Neural cell (in vitro differentiated cells): ENCODE results near the gene DHRS4L2.

Experiments used
- EZH2 ChIP-seq: fragments of 200-600, 300-800 bp; shearing (Covaris generic), sonication (generic); IDR thresholded peaks from 2 replicates; pipeline ENCODE4 v1.6.1; 2014; ENCODE audit warnings: antibody characterized with exemption, low read length, borderline replicate concordance, mild to moderate bottlenecking; ENCODE audit not compliant: insufficient read depth, poor library complexity, severe bottlenecking
- MXI1 ChIP-seq: fragments of 450-650 bp; conservative IDR thresholded peaks from 2 replicates; pipeline ENCODE4 v1.6.1; 2014; ENCODE audit warnings: antibody characterized with exemption, mild to moderate bottlenecking; ENCODE audit not compliant: poor library complexity, severe bottlenecking
- TF ChIP-seq, protein P1 (sequence below): fragments of 450-650 bp; IDR thresholded peaks from 2 replicates; pipeline ENCODE4 v1.5.1; 2014; ENCODE audit warnings: antibody characterized with exemption, mild to moderate bottlenecking, moderate library complexity; ENCODE audit not compliant: poor library complexity, severe bottlenecking
- TF ChIP-seq, protein P2 (sequence below): IDR thresholded peaks from 2 replicates; pipeline ENCODE4 v1.6.1; 2012; ENCODE audit warnings: borderline replicate concordance

DNA sequence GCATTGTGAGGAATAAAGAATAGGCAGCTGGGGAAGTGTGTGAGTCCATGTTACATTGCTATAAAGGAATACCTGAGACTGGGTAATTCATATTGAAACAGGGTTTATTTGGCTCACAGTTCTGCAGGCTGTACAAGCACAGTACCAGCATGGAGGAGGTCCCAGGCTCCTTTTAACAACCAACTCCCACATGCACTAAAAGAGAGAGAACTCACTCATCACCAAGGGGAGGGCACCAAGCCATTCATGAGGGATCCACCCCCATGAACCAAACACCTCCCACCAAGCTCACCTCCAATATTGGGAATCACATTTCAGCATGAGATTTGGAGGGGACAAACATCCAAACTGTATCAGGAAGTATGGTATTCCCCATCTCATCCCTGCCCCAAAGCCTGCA is 47.1 kb upstream of the DHRS4L2 start:
- TF ChIP-seq, protein P1, sequence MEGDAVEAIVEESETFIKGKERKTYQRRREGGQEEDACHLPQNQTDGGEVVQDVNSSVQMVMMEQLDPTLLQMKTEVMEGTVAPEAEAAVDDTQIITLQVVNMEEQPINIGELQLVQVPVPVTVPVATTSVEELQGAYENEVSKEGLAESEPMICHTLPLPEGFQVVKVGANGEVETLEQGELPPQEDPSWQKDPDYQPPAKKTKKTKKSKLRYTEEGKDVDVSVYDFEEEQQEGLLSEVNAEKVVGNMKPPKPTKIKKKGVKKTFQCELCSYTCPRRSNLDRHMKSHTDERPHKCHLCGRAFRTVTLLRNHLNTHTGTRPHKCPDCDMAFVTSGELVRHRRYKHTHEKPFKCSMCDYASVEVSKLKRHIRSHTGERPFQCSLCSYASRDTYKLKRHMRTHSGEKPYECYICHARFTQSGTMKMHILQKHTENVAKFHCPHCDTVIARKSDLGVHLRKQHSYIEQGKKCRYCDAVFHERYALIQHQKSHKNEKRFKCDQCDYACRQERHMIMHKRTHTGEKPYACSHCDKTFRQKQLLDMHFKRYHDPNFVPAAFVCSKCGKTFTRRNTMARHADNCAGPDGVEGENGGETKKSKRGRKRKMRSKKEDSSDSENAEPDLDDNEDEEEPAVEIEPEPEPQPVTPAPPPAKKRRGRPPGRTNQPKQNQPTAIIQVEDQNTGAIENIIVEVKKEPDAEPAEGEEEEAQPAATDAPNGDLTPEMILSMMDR: no peak
- TF ChIP-seq EZH2 (no peak), MXI1 (no peak)
- TF ChIP-seq, protein P2, sequence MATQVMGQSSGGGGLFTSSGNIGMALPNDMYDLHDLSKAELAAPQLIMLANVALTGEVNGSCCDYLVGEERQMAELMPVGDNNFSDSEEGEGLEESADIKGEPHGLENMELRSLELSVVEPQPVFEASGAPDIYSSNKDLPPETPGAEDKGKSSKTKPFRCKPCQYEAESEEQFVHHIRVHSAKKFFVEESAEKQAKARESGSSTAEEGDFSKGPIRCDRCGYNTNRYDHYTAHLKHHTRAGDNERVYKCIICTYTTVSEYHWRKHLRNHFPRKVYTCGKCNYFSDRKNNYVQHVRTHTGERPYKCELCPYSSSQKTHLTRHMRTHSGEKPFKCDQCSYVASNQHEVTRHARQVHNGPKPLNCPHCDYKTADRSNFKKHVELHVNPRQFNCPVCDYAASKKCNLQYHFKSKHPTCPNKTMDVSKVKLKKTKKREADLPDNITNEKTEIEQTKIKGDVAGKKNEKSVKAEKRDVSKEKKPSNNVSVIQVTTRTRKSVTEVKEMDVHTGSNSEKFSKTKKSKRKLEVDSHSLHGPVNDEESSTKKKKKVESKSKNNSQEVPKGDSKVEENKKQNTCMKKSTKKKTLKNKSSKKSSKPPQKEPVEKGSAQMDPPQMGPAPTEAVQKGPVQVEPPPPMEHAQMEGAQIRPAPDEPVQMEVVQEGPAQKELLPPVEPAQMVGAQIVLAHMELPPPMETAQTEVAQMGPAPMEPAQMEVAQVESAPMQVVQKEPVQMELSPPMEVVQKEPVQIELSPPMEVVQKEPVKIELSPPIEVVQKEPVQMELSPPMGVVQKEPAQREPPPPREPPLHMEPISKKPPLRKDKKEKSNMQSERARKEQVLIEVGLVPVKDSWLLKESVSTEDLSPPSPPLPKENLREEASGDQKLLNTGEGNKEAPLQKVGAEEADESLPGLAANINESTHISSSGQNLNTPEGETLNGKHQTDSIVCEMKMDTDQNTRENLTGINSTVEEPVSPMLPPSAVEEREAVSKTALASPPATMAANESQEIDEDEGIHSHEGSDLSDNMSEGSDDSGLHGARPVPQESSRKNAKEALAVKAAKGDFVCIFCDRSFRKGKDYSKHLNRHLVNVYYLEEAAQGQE: no peak
